HG03342 (cell line): Measurements from ENCODE around the gene LRRC45.

ENCODE experiments used
- ATAC-seq: cut with Tn5 transposase; IDR thresholded peaks from one replicate; pipeline ENCODE4 v1.9.1; 2021; ENCODE audit warnings: mild to moderate bottlenecking, moderate library complexity; ENCODE audit not compliant: unreplicated experiment

The LRRC45 gene

DNA sequence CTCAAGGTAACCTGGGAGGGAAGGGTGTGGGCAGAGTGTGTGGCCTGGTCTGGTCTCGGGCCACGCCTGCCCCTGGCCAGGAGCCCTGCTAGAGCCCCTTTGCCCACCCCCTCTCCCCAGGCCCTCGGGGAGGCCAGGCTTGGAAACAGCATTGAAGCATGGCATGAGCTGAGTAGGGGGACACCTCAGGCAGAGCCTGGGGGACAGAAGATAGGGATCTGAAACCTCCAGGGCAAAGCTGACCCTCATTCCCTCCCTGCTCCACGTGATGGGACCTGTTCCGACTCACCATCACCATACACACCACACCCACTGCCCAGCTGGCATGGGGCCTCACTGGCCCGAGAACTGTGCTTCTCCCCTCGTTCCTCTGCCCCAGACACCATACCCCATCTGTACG, 26.0 kb downstream of the LRRC45 start:
- no peak for ATAC-seq

DNA sequence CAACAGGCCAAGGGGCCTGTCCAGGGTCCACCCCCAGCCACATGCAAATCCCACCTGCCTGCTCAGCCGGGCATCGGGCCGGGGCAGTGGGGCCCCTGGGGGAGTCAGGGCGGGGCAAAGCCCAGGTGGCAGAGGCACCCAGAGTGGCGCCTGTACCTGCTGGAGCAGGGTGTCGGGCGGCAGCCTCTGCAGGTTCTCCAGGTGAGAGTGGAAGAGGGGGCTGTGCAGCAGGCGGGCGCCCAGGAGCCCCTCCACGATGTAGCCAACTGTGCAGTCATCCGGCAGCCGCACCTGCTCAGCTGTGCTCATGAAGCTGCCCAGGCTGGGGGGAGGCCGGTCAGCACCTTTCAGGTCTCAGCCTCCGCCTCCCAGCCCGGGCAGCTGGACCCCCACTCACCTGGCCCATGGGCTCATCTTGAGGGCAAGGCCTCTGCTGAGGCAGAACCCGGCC, 26.4 kb downstream of the LRRC45 start:
- ATAC-seq, result no peak

DNA sequence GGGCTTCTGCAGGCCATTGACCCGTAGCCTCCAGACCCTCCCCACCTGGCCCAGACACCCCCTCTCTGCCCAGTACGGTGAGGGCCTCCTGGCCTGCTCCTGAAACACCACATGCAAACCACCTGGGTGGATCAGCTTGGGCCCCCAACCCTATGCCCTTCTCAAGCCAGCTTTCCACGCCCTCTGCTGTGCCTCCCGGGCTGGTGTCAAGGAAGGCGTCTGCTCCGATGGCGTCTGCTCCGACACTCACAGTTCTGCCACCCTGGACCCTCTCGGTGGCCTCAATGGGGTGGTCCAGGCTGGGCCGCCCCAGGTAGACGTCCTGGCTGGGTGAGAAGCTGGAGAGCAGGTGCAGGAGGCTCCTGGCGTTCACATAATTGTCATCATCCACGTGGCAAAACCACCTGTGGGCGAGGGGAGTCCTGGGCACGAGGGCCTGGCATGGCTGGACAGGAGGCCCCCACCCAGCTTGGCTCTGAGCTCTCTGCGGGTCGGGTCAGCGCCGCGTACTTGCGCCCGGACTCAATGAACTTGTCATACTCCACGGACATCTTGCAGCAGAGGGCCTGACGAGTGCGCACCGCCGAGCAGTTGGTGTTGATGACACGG, 27.2 kb downstream of the LRRC45 start:
- no peak for ATAC-seq

DNA sequence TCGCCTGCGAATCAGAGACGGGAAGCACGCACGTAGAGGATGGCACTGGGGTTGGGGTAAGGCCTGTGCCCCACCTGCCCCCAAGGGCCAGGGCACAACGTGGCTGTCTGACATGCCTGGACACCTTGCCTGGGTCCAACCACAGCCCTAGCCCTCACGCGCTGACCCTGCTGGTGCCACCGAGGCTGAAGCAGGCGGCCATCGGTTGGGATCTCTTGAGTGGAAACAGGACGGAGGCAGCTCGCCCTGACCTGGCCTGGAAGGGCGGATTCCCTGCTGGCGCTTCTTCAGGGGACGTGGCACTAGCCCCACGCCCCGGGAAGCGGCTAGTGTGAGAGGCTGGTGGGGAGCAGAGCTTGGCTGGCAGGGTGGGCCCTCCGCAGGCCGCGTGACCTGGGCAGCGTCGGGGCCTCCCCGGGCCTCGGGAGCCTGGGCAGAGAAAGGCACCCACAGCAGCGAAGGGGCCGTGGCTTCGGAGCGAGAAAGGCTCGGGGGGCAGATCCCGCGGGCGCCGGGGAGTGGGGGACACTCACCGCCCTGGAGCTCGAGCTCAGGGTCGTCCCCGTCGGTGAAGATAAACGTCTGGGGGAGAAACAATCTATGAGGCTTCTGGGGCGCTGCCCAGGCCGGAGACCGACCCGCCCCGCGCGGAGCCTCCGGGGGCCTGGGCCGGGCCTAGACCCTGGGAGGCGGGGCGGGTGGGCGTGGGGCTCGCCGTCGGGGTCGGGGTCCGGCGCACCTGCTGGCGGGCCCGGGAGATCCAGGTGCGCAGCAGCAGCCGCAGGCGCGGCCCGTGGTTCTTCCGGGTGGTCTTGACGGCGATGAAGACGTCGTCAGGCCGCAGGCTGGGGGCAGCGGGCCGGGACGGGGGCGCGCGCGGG, 27.9 kb downstream of the LRRC45 start:
- no peak for ATAC-seq

DNA sequence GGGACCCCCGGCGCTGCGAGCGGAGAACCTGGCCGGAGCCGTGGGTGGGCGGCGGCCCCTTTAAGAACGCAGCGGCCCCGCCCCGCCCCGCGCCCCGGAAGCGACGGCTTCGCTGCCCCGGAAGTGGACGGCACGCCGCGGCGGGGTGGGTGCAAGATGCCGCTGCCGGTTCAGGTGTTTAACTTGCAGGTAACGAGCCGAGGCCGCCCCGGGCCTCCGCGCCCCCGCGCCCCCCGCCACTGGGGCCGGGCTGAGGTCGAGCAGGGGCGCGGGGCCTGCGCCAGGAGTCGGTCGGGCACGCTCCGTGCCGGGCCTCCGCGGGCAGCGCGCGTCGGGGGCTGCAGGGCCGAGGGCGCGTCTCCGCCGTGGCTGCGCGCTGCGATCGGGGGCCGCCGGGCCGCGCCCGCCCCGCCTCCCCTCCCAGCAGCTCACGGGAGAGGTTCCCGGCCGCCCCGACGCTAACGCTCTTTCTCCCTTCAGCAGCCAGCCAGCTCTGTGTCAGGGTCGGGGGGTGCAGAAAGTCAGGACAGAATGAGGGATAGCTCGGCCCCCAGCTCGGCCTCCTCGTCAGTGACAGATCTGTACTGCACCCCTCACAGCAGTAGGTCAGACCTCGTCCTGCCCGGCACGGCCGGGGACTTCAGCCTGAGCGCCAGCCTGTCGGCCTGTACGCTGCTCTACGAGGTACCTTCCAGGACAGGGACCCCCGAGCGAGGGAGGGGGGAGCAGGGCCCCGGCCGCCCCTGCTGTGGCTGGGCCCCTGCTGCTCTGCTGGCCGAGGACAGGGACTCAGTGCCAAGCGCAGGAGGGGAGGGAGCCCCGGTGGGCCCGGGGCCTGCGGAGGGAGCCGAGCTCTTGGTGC, 28.9 kb downstream of the LRRC45 start, which contains the start of the genes GPS1 and RFNG:
Gene GPS1 (plus strand): TSS at position 123 of the 862 bp plus-strand sequence. CDS start 34 bp downstream, at position 157.
Gene RFNG (minus strand): TSS at position 36 of the 862 bp plus-strand sequence. CDS start 45 bp downstream, outside the sequence.
- ATAC-seq, result no peak

DNA sequence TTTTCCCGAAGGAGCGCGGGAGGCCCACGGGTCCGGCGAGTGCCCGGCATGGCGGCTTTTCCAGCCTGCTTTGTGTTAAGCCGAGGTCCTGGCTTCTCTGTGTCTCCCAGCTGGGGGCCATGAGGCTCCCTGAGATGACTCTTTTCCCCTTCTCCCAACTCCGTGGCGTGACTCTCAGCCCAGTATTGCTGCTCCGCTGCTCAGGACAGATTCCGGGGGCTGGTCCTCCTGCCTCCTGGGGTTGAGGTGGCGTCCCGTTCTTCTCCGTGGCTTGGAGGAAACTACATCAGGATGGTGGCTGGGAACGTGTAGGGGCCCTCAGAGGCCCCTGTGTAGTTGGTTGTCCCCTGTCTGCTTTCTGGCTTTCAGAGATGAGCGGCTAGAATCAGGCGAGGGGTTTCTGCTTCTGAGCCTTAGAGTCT, 29.5 kb downstream of the LRRC45 start:
- ATAC-seq, result no peak

DNA sequence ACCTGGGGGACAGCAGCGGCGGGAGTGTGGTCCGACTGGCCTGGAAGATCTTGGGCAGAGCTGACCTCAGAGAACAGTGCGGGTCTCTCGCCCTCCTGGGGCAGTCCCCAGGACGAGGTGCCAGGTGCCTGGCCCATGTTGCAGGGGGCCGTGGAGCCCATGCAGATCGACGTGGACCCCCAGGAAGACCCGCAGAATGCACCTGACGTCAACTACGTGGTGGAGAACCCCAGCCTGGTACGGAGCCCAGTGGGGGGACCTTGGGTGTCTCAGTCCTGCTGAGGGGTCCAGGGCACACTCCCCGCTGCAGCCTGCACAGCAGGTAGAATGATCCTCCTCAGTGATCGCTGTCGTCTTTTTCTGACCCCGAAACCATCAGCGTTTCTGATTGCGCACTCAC, 30.0 kb downstream of the LRRC45 start:
- ATAC-seq, result no peak

DNA sequence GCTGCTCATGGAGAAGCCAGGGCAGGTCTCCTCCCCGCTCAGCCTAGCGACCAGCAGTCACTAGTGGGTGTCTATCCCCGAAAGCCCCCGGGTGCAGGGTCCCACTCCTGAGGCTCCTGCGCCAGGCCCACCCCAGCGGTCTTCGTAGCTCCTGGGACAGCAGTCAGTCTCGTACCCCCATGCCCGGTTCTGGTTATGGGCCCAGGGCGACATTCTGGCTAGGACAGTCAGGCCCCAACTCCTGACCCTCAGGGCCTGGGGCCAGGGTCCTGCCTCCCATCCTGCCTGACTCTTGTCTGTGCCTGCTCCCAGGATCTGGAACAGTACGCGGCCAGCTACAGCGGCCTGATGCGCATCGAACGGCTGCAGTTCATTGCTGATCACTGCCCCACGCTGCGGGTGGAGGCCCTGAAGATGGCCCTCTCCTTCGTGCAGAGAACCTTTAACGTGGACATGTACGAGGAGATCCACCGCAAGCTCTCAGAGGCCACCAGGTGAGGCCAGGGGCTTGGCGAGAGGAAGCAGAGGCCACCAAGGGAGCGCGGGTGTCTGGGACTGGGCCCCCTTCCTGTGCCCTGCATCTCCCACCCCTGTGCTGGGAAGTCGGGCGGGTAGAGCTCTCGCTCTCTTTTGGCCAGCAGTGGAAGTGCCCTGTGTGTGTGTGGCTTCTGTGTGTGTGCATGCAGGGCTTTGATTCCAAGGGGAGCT, 30.6 kb downstream of the LRRC45 start:
- ATAC-seq, result no peak

DNA sequence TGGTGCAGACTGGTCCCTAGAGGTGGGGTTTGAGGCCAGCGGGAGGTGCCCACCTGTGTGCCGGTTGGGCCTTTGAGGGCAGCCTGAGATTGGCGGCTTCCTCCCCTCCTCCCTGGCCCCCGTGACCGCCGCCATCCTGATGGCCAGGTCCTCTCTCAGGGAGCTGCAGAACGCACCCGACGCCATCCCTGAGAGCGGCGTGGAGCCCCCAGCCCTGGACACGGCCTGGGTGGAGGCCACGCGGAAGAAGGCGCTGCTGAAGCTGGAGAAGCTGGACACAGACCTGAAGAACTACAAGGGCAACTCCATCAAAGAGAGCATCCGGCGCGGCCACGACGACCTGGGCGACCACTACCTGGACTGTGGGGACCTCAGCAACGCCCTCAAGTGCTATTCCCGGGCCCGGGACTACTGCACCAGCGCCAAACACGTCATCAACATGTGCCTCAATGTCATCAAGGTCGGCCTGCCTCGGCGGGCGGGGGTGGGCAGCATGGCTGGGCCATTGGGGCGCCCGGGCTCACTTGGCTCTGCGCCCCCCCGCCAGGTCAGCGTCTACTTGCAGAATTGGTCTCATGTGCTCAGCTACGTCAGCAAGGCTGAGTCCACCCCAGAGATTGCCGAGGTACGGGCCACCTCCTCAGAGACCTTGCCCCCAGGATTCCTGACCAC, 31.4 kb downstream of the LRRC45 start:
- ATAC-seq, result no peak

DNA sequence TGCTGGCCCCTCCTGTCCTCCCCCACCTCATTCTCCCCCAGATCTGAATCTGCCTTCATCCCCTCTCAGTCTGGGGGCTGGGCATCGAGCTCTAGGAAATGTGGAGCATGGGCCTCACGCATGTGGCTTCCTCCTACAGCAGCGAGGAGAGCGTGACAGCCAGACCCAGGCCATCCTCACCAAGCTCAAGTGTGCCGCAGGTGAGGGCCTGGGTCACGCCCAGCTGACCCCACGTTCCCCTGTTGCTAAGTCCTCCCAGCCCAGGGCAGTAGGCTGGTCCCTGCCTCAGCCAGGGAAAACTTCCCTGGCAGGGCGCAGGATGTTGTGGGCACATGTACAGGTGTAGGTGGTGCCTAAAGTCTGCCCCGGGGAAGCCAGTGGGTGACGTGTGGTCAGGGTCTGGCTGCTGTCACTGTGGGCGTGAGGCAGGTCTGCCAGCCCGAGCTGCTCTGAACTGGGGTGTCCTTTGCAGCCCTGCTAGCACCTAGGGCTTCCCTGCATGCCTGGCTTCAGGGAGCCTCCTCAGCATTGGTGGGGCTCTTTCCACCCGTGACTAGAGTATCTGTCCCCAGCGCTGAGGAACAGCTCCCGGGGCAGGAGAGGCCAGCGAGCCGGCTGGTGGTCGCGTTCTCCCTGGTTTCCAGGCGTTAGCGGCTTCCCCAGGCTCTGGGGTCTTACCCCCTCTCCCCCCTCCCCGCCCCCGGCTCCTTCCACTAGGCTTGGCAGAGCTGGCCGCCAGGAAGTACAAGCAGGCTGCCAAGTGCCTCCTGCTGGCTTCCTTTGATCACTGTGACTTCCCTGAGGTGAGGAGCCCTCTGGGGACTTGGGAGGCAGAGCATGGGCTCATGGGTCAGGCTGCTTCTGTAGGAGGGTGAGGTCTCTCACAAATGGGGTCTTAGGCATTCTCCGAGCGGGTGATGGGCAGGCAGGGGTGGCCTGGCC, 32.2 kb downstream of the LRRC45 start:
- ATAC-seq, result no peak

DNA sequence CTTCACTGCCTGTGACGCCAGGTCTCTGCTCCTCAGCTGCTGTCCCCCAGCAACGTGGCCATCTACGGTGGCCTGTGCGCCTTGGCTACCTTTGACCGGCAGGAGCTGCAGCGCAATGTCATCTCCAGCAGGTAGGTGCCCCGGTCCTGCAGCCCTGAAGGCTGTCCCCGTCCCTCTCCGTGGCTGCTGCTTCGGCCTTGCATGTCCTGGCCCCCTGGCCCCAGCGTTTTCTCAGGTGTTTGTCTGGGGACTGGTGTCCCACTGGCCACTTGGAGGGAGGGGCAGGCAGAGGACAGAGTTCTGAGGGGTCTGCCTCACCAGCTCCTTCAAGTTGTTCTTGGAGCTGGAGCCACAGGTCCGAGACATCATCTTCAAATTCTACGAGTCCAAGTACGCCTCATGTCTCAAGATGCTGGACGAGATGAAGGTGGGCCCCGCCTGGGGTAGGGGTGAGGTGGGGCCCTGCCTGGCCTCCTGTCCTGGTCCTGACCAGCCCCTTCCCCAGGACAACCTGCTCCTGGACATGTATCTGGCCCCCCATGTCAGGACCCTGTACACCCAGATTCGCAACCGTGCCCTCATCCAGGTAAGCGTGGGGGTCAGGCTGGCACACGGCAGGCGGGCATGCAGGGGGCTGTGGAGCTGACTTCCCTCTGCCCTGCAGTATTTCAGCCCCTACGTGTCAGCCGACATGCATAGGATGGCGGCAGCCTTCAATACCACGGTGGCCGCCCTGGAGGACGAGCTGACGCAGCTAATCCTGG, 33.0 kb downstream of the LRRC45 start:
- ATAC-seq, result no peak

DNA sequence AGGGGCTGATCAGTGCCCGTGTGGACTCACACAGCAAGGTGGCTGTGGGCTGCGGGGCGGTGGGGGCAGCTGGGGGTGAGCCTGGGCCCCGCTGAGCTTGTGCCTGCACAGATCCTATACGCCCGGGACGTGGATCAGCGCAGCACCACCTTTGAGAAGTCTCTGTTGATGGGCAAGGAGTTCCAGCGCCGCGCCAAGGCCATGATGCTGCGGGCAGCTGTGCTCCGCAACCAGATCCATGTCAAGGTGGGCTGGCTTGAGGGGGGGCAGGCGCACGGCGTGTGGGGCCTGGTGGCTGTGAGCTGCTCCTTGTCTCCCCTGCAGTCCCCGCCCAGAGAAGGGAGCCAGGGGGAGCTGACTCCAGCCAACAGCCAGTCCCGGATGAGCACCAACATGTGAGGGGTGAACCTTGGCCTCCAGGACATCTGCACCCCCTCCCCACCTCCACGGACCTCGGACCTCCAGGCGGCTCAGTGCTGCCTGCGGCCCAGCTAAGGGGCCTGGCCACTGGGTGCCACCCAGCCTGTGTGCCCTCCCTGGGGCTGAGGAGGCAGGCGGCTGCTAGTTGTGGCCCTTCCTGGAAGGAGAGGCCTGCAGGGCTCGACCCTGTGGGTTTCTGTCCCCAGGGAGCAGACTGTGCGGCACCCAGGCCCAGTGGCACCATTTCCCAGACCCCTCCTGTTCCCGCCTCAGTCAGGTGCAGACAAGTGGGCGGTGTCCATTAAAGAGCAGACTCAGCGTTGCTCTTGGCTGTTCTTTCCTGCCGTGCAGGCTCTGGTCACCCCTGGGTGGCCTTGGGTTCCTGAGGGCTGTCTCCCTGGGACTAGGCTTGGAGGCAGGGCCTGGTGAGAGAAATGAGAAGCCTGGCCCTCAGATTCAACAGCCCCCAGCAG, 33.9 kb downstream of the LRRC45 start:
- no peak for ATAC-seq

DNA sequence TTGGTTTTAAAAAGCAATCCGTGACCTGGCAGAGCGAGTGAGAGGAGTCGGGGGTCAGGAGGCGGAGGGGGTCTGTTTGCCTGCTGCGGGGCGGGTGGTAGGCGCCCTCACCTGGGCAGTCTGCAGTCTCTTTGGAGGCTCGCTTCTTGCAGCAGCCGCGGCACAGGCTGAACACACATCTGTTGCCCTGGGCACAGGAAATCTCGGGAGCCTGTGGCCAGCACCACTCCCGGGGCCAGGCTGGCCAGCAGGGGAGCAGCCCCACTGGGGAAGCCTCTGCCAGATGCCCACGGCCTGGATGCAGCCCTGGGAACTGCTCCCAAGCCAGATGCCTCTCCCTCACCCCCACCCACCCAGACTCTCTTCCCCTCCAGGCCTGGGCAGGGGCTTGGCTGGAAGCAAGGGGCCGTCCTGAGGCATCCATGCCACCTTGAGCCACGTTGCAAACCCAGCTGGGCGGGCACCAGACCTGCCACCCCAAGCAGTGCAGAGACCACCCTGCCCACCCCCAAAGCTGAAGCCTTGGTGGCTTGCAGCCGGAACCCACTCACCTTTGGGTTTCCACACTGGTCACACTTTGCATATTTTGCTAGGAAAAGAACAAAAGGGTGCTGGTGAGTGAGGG, 35.2 kb downstream of the LRRC45 start:
- no peak for ATAC-seq

DNA sequence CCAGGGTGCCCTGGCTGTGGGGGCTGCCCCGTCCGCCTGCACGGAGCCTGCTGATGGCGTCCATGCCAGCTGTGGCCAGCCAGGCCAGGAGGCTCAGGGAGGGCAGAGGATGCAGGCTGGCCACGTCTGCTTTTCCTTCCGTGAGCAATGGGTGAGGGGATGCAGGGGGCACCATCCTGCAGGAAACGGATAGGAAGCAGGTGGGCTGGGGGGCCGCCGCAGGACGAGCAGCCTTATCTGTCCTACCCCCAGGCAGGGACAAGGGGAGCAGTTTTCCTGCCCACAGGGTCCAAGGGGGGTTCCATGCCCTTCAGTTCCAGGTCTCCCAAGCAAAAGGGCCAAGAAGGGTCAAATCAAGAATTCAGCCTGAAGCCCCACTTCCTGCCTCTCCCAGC, 35.7 kb downstream of the LRRC45 start:
- no peak for ATAC-seq

DNA sequence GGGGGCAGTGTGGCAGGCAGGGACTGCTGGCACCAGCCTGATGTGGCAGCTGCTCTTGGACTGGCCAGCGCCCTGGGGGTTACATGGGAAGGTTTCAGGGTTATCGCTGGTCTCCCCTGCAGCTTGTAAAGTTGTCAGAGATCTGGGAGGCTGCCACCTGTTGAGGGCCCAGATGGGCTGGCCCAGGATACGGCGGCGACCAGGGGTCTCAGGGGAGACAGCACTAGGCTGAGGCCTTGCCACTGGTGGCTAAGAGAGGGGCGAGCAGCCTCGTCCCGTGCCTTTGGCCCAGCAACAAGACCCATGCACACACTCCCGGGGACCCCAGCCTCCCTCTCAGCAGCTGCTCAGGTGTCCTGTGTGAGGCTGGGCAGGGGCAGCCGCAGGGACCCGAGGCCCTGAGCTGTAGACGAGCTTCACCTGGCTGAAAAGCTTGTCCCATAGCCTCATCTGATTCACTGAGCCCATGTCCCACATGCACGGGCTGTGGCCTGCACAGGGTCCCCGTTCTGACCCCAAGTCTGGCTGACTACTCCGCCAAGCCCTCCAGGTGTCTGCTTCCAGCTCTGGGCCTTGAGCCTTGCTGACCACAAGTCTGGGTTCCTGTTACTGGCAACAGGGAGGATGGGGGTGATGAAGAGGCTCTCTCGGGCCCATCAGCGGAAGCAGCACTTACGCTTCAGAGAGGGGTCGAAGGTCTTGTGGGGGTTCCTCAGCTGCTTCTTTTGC, 36.3 kb downstream of the LRRC45 start:
- ATAC-seq, result no peak

DNA sequence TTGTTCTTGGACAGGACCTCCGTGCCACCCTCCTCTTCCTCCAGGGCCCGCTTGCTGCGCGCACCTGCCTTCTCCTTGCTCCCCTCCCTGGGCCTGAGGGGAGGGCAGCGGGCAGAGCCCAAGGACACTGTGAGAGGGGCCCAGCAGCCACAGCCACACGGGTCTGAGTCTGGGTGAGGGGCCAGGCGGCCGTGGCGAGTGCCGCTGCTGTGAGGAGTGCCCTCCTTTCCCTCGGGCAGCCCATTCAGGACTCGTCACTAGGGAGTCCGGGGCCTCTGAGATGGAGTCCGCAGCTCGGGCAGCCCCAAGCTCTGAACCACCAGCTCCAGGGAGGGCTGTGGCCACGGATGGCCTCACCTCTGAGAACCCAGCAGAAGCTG, 36.9 kb downstream of the LRRC45 start:
- no peak for ATAC-seq
